ENCODE measurements around the gene DMXL1.

Gene DMXL1

GRCh38 chr5:119076080-119076479 is 5.2 kb downstream of the DMXL1 start:
- H3K36me3 Mint-ChIP-seq (ENCODE audit: low read depth): peaks cover 29% of the 10 kb centered on the region
- H3K27ac Mint-ChIP-seq: peak overlapping the region; percentile 12
- no peaks in the 10 kb centered on the region for H3K9me3 Mint-ChIP-seq
- no peaks in the 10 kb centered on the region for H3K27me3 Mint-ChIP-seq
- intact Hi-C loops (cut with micrococcal nuclease): no loop called here
- H3K4me1 Mint-ChIP-seq (ENCODE audit: low read depth): peaks cover 60% of the 10 kb centered on the region
- no peak overlapping the region for H3K4me3 Mint-ChIP-seq

- intact Hi-C loops (cut with micrococcal nuclease): no loop called here
- Mint-ChIP-seq H3K9me3 (no peaks in the 10 kb centered on the region), H3K27ac (no peak overlapping the region), H3K4me3 (no peak overlapping the region), H3K27me3 (no peaks in the 10 kb centered on the region), H3K36me3 (ENCODE audit: low read depth) (peaks cover 25% of the 10 kb centered on the region), H3K4me1 (ENCODE audit: low read depth) (peaks cover 60% of the 10 kb centered on the region)
Observed at GRCh38 chr5:119077444-119077843, 6.6 kb downstream of the DMXL1 start.

GRCh38 chr5:119078071-119078846 is 7.4 kb downstream of the DMXL1 start:
- no peak overlapping the region for H3K4me3 Mint-ChIP-seq

GRCh38 chr5:119078861-119079260 is 8.0 kb downstream of the DMXL1 start:
- no peak overlapping the region for H3K27ac Mint-ChIP-seq
- no peaks in the 10 kb centered on the region for H3K27me3 Mint-ChIP-seq
- intact Hi-C loops (cut with micrococcal nuclease): no loop called here
- H3K36me3 Mint-ChIP-seq (ENCODE audit: low read depth): peaks cover 28% of the 10 kb centered on the region
- H3K9me3 Mint-ChIP-seq: no peaks in the 10 kb centered on the region
- H3K4me1 Mint-ChIP-seq (ENCODE audit: low read depth): peaks cover 47% of the 10 kb centered on the region
- H3K4me3 Mint-ChIP-seq: no peak overlapping the region

More at GRCh38 chr5:119078071-119078846, 7.4 kb downstream of the DMXL1 start:
- H3K36me3 Mint-ChIP-seq (ENCODE audit: low read depth): peaks cover 28% of the 10 kb centered on the region
- intact Hi-C loops (cut with micrococcal nuclease): no loop called here
- no peaks in the 10 kb centered on the region for H3K9me3 Mint-ChIP-seq
- H3K4me1 Mint-ChIP-seq (ENCODE audit: low read depth): peaks cover 53% of the 10 kb centered on the region
- no peak overlapping the region for H3K27ac Mint-ChIP-seq
- no peaks in the 10 kb centered on the region for H3K27me3 Mint-ChIP-seq

GRCh38 chr5:119079318-119079921 is 8.5 kb downstream of the DMXL1 start:
- peaks cover 31% of the 10 kb centered on the region for H3K36me3 Mint-ChIP-seq (ENCODE audit: low read depth)
- intact Hi-C loops (cut with micrococcal nuclease): no loop called here
- no peak overlapping the region for H3K4me3 Mint-ChIP-seq

GRCh38 chr5:119080936-119081335 is 10.0 kb downstream of the DMXL1 start:
- H3K9me3 Mint-ChIP-seq: peaks cover 6% of the 10 kb centered on the region

More at GRCh38 chr5:119079318-119079921, 8.5 kb downstream of the DMXL1 start:
- no peak overlapping the region for H3K27ac Mint-ChIP-seq
- H3K27me3 Mint-ChIP-seq: no peaks in the 10 kb centered on the region
- peaks cover 41% of the 10 kb centered on the region for H3K4me1 Mint-ChIP-seq (ENCODE audit: low read depth)
- H3K9me3 Mint-ChIP-seq: no peaks in the 10 kb centered on the region

GRCh38 chr5:119082691-119083090 is 11.8 kb downstream of the DMXL1 start:
- Mint-ChIP-seq H3K9me3 (peaks cover 14% of the 10 kb centered on the region), H3K4me3 (no peak overlapping the region), H3K36me3 (ENCODE audit: low read depth) (peaks cover 53% of the 10 kb centered on the region), H3K27ac (no peak overlapping the region), H3K27me3 (no peaks in the 10 kb centered on the region), H3K4me1 (ENCODE audit: low read depth) (peaks cover 37% of the 10 kb centered on the region)
- intact Hi-C loops (cut with micrococcal nuclease): no loop called here

More at GRCh38 chr5:119080936-119081335, 10.0 kb downstream of the DMXL1 start:
- Mint-ChIP-seq H3K36me3 (ENCODE audit: low read depth) (peaks cover 46% of the 10 kb centered on the region), H3K4me3 (no peak overlapping the region), H3K27me3 (no peaks in the 10 kb centered on the region), H3K27ac (no peak overlapping the region), H3K4me1 (ENCODE audit: low read depth) (peaks cover 30% of the 10 kb centered on the region)
- intact Hi-C loops (cut with micrococcal nuclease): no loop called here

- H3K27ac Mint-ChIP-seq: no peak overlapping the region
- peaks cover 36% of the 10 kb centered on the region for H3K4me1 Mint-ChIP-seq (ENCODE audit: low read depth)
Observed at GRCh38 chr5:119083679-119084078, 12.8 kb downstream of the DMXL1 start.

GRCh38 chr5:119088438-119088837 is 17.6 kb downstream of the DMXL1 start:
- no peak overlapping the region for H3K4me3 Mint-ChIP-seq
- intact Hi-C loops (cut with micrococcal nuclease): no loop called here
- peaks cover 48% of the 10 kb centered on the region for H3K36me3 Mint-ChIP-seq (ENCODE audit: low read depth)
- H3K4me1 Mint-ChIP-seq (ENCODE audit: low read depth): peaks cover 26% of the 10 kb centered on the region
- H3K9me3 Mint-ChIP-seq: peaks cover 14% of the 10 kb centered on the region
- no peaks in the 10 kb centered on the region for H3K27me3 Mint-ChIP-seq
- H3K27ac Mint-ChIP-seq: no peak overlapping the region

More at GRCh38 chr5:119083679-119084078, 12.8 kb downstream of the DMXL1 start:
- Mint-ChIP-seq H3K4me3 (no peak overlapping the region), H3K36me3 (ENCODE audit: low read depth) (peaks cover 50% of the 10 kb centered on the region), H3K27me3 (no peaks in the 10 kb centered on the region), H3K9me3 (peaks cover 14% of the 10 kb centered on the region)
- intact Hi-C loops (cut with micrococcal nuclease): no loop called here

- H3K4me3 Mint-ChIP-seq: no peak overlapping the region
- peaks cover 9% of the 10 kb centered on the region for H3K4me1 Mint-ChIP-seq (ENCODE audit: low read depth)
- no peaks in the 10 kb centered on the region for H3K27me3 Mint-ChIP-seq
- H3K36me3 Mint-ChIP-seq (ENCODE audit: low read depth): peaks cover 42% of the 10 kb centered on the region
- intact Hi-C loops (cut with micrococcal nuclease): no loop called here
- H3K9me3 Mint-ChIP-seq: no peaks in the 10 kb centered on the region
- H3K27ac Mint-ChIP-seq: no peak overlapping the region
Observed at GRCh38 chr5:119095611-119096010, 24.7 kb downstream of the DMXL1 start.

GRCh38 chr5:119105971-119106370 is 35.1 kb downstream of the DMXL1 start:
- H3K27me3 Mint-ChIP-seq: no peaks in the 10 kb centered on the region
- H3K9me3 Mint-ChIP-seq: no peaks in the 10 kb centered on the region
- H3K27ac Mint-ChIP-seq: no peak overlapping the region
- H3K4me1 Mint-ChIP-seq (ENCODE audit: low read depth): peaks cover 4% of the 10 kb centered on the region
- no peak overlapping the region for H3K4me3 Mint-ChIP-seq
- intact Hi-C loops (cut with micrococcal nuclease): no loop called here
- H3K36me3 Mint-ChIP-seq (ENCODE audit: low read depth): peaks cover 61% of the 10 kb centered on the region

GRCh38 chr5:119112151-119112550 is 41.3 kb downstream of the DMXL1 start:
- no peaks in the 10 kb centered on the region for H3K9me3 Mint-ChIP-seq
- H3K27me3 Mint-ChIP-seq: no peaks in the 10 kb centered on the region
- no peak overlapping the region for H3K27ac Mint-ChIP-seq
- intact Hi-C loops (cut with micrococcal nuclease): no loop called here
- H3K36me3 Mint-ChIP-seq (ENCODE audit: low read depth): peaks cover 69% of the 10 kb centered on the region
- H3K4me3 Mint-ChIP-seq: no peak overlapping the region
- H3K4me1 Mint-ChIP-seq (ENCODE audit: low read depth): no peaks in the 10 kb centered on the region

- peaks cover 74% of the 10 kb centered on the region for H3K36me3 Mint-ChIP-seq (ENCODE audit: low read depth)
- intact Hi-C loops (cut with micrococcal nuclease): no loop called here
- H3K4me3 Mint-ChIP-seq: no peak overlapping the region
- peaks cover 6% of the 10 kb centered on the region for H3K4me1 Mint-ChIP-seq (ENCODE audit: low read depth)
- peak overlapping the region; percentile 14 for H3K27ac Mint-ChIP-seq
- no peaks in the 10 kb centered on the region for H3K9me3 Mint-ChIP-seq
- H3K27me3 Mint-ChIP-seq: no peaks in the 10 kb centered on the region
Observed at GRCh38 chr5:119117237-119117636, 46.4 kb downstream of the DMXL1 start.

GRCh38 chr5:119118000-119118399 is 47.1 kb downstream of the DMXL1 start:
- Mint-ChIP-seq H3K27me3 (no peaks in the 10 kb centered on the region), H3K36me3 (ENCODE audit: low read depth) (peaks cover 77% of the 10 kb centered on the region), H3K4me3 (no peak overlapping the region), H3K27ac (no peak overlapping the region), H3K4me1 (ENCODE audit: low read depth) (peaks cover 6% of the 10 kb centered on the region), H3K9me3 (peaks cover 5% of the 10 kb centered on the region)
- intact Hi-C loops (cut with micrococcal nuclease): no loop called here
